GM21381 (cell line): ENCODE measurements around the gene NXF3.
"Not testable (repeated sequence)": the region's sequence is repeated elsewhere in the genome, so short reads cannot be mapped to it uniquely, and the experiment has no call there.

Experiments
- ATAC-seq: cut with Tn5 transposase; IDR thresholded peaks from one replicate; pipeline ENCODE4 v1.9.1; 2021; ENCODE audit warnings: mild to moderate bottlenecking, moderate library complexity; ENCODE audit not compliant: unreplicated experiment

NXF3 gene

GRCh38 chrX:103052625-103053024 lies 40.3 kb downstream of the NXF3 start:
- ATAC-seq = no peak

- no peak for ATAC-seq
These were observed 41.6 kb downstream of the NXF3 start for GRCh38 chrX:103051260-103051789.

- not testable (repeated sequence) for ATAC-seq
These were observed 59.6 kb downstream of the NXF3 start for GRCh38 chrX:103033371-103033770.
